Measurements from ENCODE around the gene SEMA6A.

DNA sequence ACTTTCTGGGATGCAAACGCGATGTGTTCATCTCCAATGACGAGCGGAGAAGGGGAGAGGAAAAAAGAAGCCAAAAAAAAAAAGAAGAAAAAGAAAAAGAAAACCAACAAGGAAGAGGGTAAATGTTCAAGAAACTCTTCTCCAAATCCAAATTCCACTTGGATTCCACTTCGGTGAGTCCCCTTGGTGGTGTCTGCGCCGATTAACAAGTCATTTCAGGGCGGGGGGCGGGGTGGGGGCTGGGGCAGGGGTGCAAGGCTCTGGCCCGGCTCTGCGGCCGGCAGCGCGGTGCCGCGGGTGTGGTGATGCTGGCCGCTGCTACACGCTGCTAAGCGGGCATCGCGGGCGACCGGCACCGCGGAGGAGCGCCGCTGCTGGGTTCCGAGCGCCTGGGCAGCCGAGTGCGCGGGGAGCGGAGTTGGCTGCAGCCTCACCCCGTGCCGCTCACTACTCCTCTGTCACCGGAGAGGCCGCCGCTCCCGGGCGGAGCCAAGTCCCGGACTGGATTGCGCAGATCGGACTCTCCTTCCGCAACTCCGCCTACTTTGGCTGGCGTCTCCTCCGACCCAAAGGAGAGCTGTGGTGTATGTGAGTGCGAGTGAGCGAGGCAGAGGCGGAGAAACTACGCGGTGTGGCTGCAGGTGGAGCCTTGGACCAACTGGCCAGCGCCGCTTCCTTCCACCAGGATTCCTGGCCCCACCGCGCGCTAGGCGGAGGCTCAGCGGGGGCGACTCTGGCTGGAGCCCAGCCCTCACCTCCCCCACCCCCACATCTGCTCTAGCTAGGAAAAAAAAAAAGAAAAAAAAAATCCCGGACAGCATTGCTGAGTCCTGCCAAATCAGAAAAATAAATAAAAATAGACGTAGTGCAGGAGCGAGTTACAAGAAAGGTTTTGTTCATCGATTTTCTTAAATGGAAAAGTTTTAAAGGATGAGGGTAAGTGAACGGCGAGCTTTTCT is at the start of gene SEMA6A:
- TF ChIP-seq, protein P1, sequence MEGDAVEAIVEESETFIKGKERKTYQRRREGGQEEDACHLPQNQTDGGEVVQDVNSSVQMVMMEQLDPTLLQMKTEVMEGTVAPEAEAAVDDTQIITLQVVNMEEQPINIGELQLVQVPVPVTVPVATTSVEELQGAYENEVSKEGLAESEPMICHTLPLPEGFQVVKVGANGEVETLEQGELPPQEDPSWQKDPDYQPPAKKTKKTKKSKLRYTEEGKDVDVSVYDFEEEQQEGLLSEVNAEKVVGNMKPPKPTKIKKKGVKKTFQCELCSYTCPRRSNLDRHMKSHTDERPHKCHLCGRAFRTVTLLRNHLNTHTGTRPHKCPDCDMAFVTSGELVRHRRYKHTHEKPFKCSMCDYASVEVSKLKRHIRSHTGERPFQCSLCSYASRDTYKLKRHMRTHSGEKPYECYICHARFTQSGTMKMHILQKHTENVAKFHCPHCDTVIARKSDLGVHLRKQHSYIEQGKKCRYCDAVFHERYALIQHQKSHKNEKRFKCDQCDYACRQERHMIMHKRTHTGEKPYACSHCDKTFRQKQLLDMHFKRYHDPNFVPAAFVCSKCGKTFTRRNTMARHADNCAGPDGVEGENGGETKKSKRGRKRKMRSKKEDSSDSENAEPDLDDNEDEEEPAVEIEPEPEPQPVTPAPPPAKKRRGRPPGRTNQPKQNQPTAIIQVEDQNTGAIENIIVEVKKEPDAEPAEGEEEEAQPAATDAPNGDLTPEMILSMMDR (optimal IDR thresholded peaks at IDR 0.05 in 1 of 3, IDR thresholded peaks at IDR 0.05 in 1 of 3, conservative IDR thresholded peaks at IDR 0.05 in 1 of 3; ENCODE audit: extremely low read depth in 1 of 3, insufficient read depth in 2 of 3, low read length in 3 of 3): peak in 1 of 3 experiments; percentile 30
- TF ChIP-seq EZH2 (IDR thresholded peaks at IDR 0.05; ENCODE audit: low read length): no peak
